Hepatocyte (in vitro differentiated cells): ENCODE results near the gene SSTR4.

ENCODE experiments used
- CTCF ChIP-seq: fragments of 200-600 bp; sonication (generic); IDR thresholded peaks from 2 replicates; pipeline ENCODE4 v1.5.1; 2016; ENCODE audit warnings: antibody characterized with exemption, mild to moderate bottlenecking; ENCODE audit not compliant: poor library complexity
- EZH2 ChIP-seq: fragments of 200-600 bp; sonication (generic); IDR thresholded peaks from 2 replicates; pipeline ENCODE4 v1.6.1; 2016; ENCODE audit warnings: antibody characterized with exemption, mild to moderate bottlenecking, borderline replicate concordance
- EZH2phosphoT487 ChIP-seq: fragments of 200-600 bp; sonication (generic); IDR thresholded peaks from one replicate; pipeline ENCODE4 v1.6.1; 2018; ENCODE audit warnings: antibody characterized with exemption, mild to moderate bottlenecking, low read depth, moderate library complexity; ENCODE audit not compliant: unreplicated experiment, severe bottlenecking

GRCh38 chr20:23046431-23046830 lies 11.3 kb downstream of the SSTR4 start:
- TF ChIP-seq CTCF (no peak), EZH2 (no peak), EZH2phosphoT487 (no peak)
